Measurements from ENCODE around the gene UNCX. TPM values are rescaled to one million over a fixed set of nuclear protein-coding genes. Genes with fewer than 3 reads are reported as not detected.

UNCX gene
- polyA plus RNA-seq, 1 experiment, result not detected

DNA sequence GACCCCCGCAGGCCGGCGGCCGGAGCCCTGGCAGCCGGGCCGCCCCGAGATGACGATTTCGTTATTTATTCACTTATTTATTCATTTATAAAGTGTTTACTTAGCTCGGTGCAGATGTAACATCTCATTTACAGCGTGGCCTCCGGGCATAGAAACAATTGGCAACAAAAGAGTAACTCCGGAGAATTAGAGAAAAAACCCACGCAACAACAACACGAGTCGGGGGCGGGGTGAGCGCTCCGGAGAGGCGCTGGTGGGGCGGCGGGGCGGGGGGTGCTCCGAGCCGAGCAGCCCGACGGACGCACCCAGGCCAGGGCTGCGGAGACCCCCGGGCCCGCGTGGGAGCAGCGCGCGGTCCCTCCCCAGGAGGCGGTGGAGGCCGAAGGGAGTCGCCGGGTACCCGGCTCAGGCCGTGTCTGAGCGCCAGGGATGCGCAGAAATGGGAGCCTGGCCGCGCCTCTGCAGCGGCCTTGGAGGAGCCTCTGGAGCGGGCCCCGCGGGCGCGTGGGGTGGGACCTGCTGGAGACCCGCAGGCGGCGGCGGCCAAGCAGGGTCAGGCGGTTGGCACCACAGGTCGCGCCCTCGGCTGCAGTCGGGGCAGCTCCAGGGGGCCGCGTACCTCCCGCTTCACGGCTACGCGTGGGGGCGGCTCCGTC lies 14.3 kb downstream of the UNCX start:
- ChIA-PET POLR2A (no interaction called here), CTCF (no interaction called here)
- no peak for DNase-seq (ENCODE audit: low read depth, low spot score)
- Histone ChIP-seq H3K27me3 (ENCODE audit: control insufficient read depth, insufficient read depth, low read length) (peaks cover 93% of the 10 kb centered on the region), H3K4me3 (ENCODE audit: low read depth, low read length) (no peak overlapping the region), H3K9me3 (ENCODE audit: control insufficient read depth, insufficient read depth, low read length) (peaks cover 48% of the 10 kb centered on the region), H3K27ac (ENCODE audit: low read depth, low read length) (no peak overlapping the region)
- TF ChIP-seq, protein P1, sequence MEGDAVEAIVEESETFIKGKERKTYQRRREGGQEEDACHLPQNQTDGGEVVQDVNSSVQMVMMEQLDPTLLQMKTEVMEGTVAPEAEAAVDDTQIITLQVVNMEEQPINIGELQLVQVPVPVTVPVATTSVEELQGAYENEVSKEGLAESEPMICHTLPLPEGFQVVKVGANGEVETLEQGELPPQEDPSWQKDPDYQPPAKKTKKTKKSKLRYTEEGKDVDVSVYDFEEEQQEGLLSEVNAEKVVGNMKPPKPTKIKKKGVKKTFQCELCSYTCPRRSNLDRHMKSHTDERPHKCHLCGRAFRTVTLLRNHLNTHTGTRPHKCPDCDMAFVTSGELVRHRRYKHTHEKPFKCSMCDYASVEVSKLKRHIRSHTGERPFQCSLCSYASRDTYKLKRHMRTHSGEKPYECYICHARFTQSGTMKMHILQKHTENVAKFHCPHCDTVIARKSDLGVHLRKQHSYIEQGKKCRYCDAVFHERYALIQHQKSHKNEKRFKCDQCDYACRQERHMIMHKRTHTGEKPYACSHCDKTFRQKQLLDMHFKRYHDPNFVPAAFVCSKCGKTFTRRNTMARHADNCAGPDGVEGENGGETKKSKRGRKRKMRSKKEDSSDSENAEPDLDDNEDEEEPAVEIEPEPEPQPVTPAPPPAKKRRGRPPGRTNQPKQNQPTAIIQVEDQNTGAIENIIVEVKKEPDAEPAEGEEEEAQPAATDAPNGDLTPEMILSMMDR (IDR thresholded peaks at IDR 0.05; ENCODE audit: low read depth, low read length), result no peak

GRCh38 chr7:1247527-1248041 lies 14.9 kb downstream of the UNCX start:
- Histone ChIP-seq H3K27ac (ENCODE audit: low read depth, low read length) (no peak overlapping the region), H3K4me3 (ENCODE audit: low read depth, low read length) (no peak overlapping the region), H3K9me3 (ENCODE audit: control insufficient read depth, insufficient read depth, low read length) (peaks cover 47% of the 10 kb centered on the region), H3K27me3 (ENCODE audit: control insufficient read depth, insufficient read depth, low read length) (peaks cover 94% of the 10 kb centered on the region)
- TF ChIP-seq, protein P1 (IDR thresholded peaks at IDR 0.05; ENCODE audit: low read depth, low read length), result no peak
- CTCF ChIA-PET, result interaction anchor here (1.0 kb wide), 1 partner anchor 53 kb away, joined by 3 read pairs; no protein-coding TSS in a partner anchor
- DNase-seq (ENCODE audit: low read depth, low spot score), result no peak
- POLR2A ChIA-PET, result interaction anchor here (0.6 kb wide), 1 partner anchor 213 kb away, joined by 9 read pairs; no protein-coding TSS in a partner anchor

DNA sequence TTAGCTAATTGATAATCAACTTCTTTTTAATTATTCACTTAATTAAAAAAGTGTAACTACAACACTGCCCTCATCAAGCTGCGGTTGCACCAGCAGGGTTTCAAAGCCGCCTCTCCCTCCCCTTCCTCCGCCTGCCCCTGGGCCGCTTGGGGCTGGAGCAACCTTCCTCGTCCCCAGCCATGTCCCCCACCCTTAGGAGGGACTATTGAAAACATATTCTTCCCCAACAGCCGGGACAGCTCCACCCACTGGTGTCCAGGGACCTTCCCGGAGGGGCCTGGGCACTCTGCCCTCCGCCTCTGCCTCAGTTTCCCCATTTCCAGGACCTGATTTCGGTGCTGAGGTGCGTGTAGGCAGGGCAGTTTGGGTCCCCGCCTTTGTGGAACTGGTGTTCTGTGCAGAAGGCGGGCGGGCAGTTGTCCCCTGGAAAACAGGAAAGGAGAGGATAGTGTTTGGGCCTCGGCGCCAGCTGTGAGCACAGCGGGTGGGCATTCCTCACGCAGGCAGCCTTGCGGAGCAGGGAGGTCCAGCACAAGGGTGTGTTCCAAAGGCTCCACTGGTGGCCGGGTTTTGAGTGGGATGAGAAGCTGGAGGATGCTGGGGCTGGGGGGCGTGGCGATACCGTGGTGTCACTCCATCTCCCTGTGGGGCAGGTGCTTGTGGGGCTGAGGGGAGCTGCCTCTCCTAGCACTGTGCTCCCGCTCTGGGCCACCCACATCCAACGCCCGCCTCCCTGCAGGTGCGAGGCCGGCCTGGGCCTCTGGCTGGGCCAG lies 15.7 kb downstream of the UNCX start:
- no peak overlapping the region for H3K4me3 ChIP-seq (ENCODE audit: low read depth, low read length)
- H3K9me3 ChIP-seq (ENCODE audit: control insufficient read depth, insufficient read depth, low read length), result peaks cover 42% of the 10 kb centered on the region
- DNase-seq (ENCODE audit: low read depth, low spot score), result no peak
- CTCF ChIA-PET, result interaction anchor here (1.0 kb wide), 1 partner anchor 54 kb away, joined by 3 read pairs; no protein-coding TSS in a partner anchor
- peaks cover 91% of the 10 kb centered on the region for H3K27me3 ChIP-seq (ENCODE audit: control insufficient read depth, insufficient read depth, low read length)
- TF ChIP-seq, protein P1 (IDR thresholded peaks at IDR 0.05; ENCODE audit: low read depth, low read length), result no peak
- POLR2A ChIA-PET, result interaction anchor here (0.6 kb wide), 1 partner anchor 212 kb away, joined by 9 read pairs; no protein-coding TSS in a partner anchor
- no peak overlapping the region for H3K27ac ChIP-seq (ENCODE audit: low read depth, low read length)

DNA sequence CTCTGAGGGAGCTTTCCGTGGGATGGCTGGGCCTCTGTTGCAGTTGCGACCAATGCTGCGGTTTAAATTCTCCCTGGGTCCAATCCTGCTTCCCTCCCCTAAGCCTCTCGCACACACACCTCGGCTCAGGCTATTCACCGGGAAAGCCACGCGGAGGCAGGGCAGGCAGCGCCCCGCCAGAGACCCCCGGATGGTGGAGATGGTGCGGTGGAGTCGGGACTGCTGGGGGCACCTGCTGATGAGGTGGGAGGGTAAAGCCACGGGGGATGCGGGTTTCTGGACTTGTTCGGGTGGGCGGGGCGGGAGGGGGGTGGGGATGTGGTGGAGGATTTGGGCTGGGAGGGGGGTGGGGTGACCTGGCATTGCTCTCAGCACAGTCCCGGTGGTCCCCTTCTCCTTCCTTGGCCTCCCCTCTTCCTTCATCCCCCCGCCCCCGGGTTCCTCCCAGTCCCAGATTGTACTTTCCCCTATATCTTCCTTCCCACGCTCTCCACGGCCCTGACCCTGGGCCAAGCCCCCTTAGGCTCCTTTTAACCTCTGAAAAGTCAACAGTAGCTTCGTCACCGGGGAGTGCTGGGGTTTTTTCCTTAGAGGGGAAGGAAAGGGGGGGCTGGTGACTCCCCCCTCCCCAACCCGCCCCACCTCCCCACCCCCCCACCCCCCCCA lies 16.4 kb downstream of the UNCX start:
- Histone ChIP-seq H3K4me3 (ENCODE audit: low read depth, low read length) (no peak overlapping the region), H3K9me3 (ENCODE audit: control insufficient read depth, insufficient read depth, low read length) (peaks cover 36% of the 10 kb centered on the region), H3K27me3 (ENCODE audit: control insufficient read depth, insufficient read depth, low read length) (peaks cover 92% of the 10 kb centered on the region), H3K27ac (ENCODE audit: low read depth, low read length) (no peak overlapping the region)
- CTCF ChIA-PET, result interaction anchor here (1.0 kb wide), 1 partner anchor 55 kb away, joined by 3 read pairs; no protein-coding TSS in a partner anchor
- TF ChIP-seq, protein P1 (IDR thresholded peaks at IDR 0.05; ENCODE audit: low read depth, low read length), result no peak
- POLR2A ChIA-PET, result no interaction called here
- DNase-seq (ENCODE audit: low read depth, low spot score), result no peak
